ENCODE measurements around the gene TCF4.

DNA sequence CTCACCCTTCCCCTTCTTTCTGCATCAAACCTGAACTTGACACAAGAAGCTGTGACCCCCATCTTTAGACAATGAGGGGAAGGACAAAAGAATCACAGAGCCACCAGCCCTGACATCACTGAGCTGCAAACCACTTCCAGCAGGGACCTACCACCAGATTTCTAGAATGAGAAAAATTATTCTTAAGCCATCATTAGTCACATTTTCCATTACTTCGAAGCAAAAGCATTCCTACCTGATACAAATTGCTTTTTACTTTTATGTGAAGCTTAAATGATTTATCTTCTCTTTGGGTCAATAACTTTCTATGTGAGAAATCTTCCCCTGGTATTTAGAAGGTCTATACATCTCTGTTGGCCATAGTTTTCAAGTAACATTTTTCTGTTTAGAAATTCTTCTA lies 134.8 kb downstream of the TCF4 start:
- TF ChIP-seq, protein P1, sequence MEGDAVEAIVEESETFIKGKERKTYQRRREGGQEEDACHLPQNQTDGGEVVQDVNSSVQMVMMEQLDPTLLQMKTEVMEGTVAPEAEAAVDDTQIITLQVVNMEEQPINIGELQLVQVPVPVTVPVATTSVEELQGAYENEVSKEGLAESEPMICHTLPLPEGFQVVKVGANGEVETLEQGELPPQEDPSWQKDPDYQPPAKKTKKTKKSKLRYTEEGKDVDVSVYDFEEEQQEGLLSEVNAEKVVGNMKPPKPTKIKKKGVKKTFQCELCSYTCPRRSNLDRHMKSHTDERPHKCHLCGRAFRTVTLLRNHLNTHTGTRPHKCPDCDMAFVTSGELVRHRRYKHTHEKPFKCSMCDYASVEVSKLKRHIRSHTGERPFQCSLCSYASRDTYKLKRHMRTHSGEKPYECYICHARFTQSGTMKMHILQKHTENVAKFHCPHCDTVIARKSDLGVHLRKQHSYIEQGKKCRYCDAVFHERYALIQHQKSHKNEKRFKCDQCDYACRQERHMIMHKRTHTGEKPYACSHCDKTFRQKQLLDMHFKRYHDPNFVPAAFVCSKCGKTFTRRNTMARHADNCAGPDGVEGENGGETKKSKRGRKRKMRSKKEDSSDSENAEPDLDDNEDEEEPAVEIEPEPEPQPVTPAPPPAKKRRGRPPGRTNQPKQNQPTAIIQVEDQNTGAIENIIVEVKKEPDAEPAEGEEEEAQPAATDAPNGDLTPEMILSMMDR (IDR thresholded peaks at IDR 0.05): no peak
- no peak for TF ChIP-seq POLR2AphosphoS5 (IDR thresholded peaks at IDR 0.05; ENCODE audit: low read depth, low read length)
- TF ChIP-seq, protein P2, sequence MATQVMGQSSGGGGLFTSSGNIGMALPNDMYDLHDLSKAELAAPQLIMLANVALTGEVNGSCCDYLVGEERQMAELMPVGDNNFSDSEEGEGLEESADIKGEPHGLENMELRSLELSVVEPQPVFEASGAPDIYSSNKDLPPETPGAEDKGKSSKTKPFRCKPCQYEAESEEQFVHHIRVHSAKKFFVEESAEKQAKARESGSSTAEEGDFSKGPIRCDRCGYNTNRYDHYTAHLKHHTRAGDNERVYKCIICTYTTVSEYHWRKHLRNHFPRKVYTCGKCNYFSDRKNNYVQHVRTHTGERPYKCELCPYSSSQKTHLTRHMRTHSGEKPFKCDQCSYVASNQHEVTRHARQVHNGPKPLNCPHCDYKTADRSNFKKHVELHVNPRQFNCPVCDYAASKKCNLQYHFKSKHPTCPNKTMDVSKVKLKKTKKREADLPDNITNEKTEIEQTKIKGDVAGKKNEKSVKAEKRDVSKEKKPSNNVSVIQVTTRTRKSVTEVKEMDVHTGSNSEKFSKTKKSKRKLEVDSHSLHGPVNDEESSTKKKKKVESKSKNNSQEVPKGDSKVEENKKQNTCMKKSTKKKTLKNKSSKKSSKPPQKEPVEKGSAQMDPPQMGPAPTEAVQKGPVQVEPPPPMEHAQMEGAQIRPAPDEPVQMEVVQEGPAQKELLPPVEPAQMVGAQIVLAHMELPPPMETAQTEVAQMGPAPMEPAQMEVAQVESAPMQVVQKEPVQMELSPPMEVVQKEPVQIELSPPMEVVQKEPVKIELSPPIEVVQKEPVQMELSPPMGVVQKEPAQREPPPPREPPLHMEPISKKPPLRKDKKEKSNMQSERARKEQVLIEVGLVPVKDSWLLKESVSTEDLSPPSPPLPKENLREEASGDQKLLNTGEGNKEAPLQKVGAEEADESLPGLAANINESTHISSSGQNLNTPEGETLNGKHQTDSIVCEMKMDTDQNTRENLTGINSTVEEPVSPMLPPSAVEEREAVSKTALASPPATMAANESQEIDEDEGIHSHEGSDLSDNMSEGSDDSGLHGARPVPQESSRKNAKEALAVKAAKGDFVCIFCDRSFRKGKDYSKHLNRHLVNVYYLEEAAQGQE (IDR thresholded peaks at IDR 0.05; ENCODE audit: insufficient read depth in 1 of 2, low read depth in 2 of 2, low read length in 1 of 2): no peak

Data from Panc1 (cell line).